HepG2 (cell line): ENCODE data around the gene BRS3. TPM values are rescaled to one million over a fixed set of nuclear protein-coding genes. Genes with fewer than 3 reads are reported as not detected.

Source experiments
- ATAC-seq: fragments of 200-7000 bp; cut with Tn5 transposase; 3 replicates; pipeline ENCODE4 v1.9.1; 2020; ENCODE audit warnings: mild to moderate bottlenecking, moderate library complexity
- BruUV-seq: library from RNA; stranded (reverse); fragments of 400-500 nt; replicated peaks from 2 replicates; lab custom pipeline; 2021; lab: Mats Ljungman, UMichigan
- CTCF ChIA-PET: fragments of 300-600 bp; formaldehyde crosslinking; extraction: SDS; loops from one replicate; lab custom pipeline; 2021; ENCODE audit warnings: low total read pairs, inconsistent platforms, low intra/inter-chr PET ratio; lab: Yijun Ruan, JAX
- POLR2A ChIA-PET: fragments of 350-600 bp; sonication (Branson Sonifier 250); formaldehyde crosslinking; loops from one replicate; lab custom pipeline; 2020; ENCODE audit warnings: antibody characterized with exemption, inconsistent platforms; lab: Yijun Ruan, JAX
- DNase-seq: peaks from one replicate; pipeline ENCODE4 v3.0.0-alpha.2; 2015; ENCODE audit warnings: low spot score
- FAIRE-seq: peaks from 3 replicates; lab custom pipeline; 2011; peaks lifted over from hg19 to GRCh38; lab: Jason Lieb, UNC
- H2AFZ ChIP-seq: one replicate; pipeline ENCODE4 v1.6.1; 2011; ENCODE audit warnings: low read length, inconsistent platforms
- H3K27ac ChIP-seq: fragments of 300-600 bp; 3 replicates; pipeline ENCODE4 v1.8.0; 2011; ENCODE audit warnings: mixed run types, mild to moderate bottlenecking, mixed read lengths, low read length, inconsistent platforms; ENCODE audit not compliant: insufficient read depth; ENCODE audit errors: extremely low read length
- H3K27me3 ChIP-seq, 2 experiments: fragments of 200-600 bp in 1 of 2; 2 replicates in 1 of 2; 3 replicates in 1 of 2; pipeline versions ENCODE4 v1.6.0 to v1.8.0; 2011; ENCODE audit warnings: low read length in 2 of 2, mild to moderate bottlenecking in 2 of 2, moderate library complexity in 2 of 2, inconsistent platforms in 1 of 2; ENCODE audit not compliant: insufficient read depth in 2 of 2, control insufficient read depth in 1 of 2
- H3K36me3 ChIP-seq, 2 experiments: fragments of 200-600 bp in 1 of 2; replicated peaks in 1 of 2; 2 replicates in 1 of 2; 3 replicates in 1 of 2; pipeline versions ENCODE4 v1.5.1 to v1.8.0; 2011; ENCODE audit warnings: low read length in 2 of 2, inconsistent platforms in 1 of 2; ENCODE audit not compliant: insufficient read depth in 2 of 2, control insufficient read depth in 1 of 2
- H3K4me1 ChIP-seq: 2 replicates; pipeline ENCODE4 v1.5.1; 2012; ENCODE audit warnings: low read length, inconsistent platforms; ENCODE audit not compliant: insufficient read depth
- H3K4me2 ChIP-seq: 2 replicates; pipeline ENCODE4 v1.6.0; 2011; ENCODE audit warnings: low read depth, low read length, inconsistent platforms
- H3K4me3 ChIP-seq, 3 experiments: fragments of 200-600 bp in 1 of 3; sonication (generic), shearing (Covaris generic) in 1 of 3; replicated peaks in 1 of 3; 2 replicates each; pipeline ENCODE4 v1.5.1; 2011 to 2016; ENCODE audit warnings: low read length in 3 of 3, inconsistent platforms in 2 of 3, low read depth in 2 of 3, mild to moderate bottlenecking in 2 of 3, control low read depth in 1 of 3, mixed read lengths in 1 of 3; ENCODE audit not compliant: insufficient read depth in 1 of 3
- H3K79me2 ChIP-seq: one replicate; pipeline ENCODE4 v1.6.1; 2011; ENCODE audit warnings: low read length, inconsistent platforms; ENCODE audit not compliant: insufficient read depth
- H3K9ac ChIP-seq: 2 replicates; pipeline ENCODE4 v1.6.0; 2011; ENCODE audit warnings: mild to moderate bottlenecking, low read depth, low read length, inconsistent platforms; ENCODE audit not compliant: insufficient read depth
- H3K9me3 ChIP-seq: 2 replicates; pipeline ENCODE4 v1.5.1; 2012; ENCODE audit warnings: mild to moderate bottlenecking, low read length
- H4K20me1 ChIP-seq: 2 replicates; pipeline ENCODE4 v1.6.0; 2011; ENCODE audit warnings: inconsistent platforms, mild to moderate bottlenecking, low read length, moderate library complexity; ENCODE audit not compliant: insufficient read depth
- GABPA ChIP-seq, 2 experiments: IDR thresholded peaks; 2 replicates each; pipeline ENCODE4 v1.6.1; 2011 to 2016; ENCODE audit warnings: low read depth in 2 of 2, low read length in 1 of 2, missing biosample characterization in 1 of 2, missing genetic modification characterization in 1 of 2
- GFI1 ChIP-seq: sonication (generic); formaldehyde crosslinking; IDR thresholded peaks from 2 replicates; pipeline ENCODE4 v1.5.0; 2020; ENCODE audit warnings: missing genetic modification reagents, mild to moderate bottlenecking, borderline replicate concordance
- HES4 ChIP-seq: sonication (generic); formaldehyde crosslinking; IDR thresholded peaks from 2 replicates; pipeline ENCODE4 v1.9.0; 2021; ENCODE audit warnings: mild to moderate bottlenecking, missing genetic modification reagents, borderline replicate concordance
- LCORL ChIP-seq, 2 experiments: fragments of 450-650 bp in 1 of 2; sonication (generic) in 1 of 2; formaldehyde crosslinking in 1 of 2; IDR thresholded peaks; 2 replicates each; pipeline versions ENCODE4 v1.5.0 to v1.6.1; 2017 to 2020; ENCODE audit warnings: antibody characterized with exemption in 1 of 2, missing genetic modification reagents in 1 of 2
- MIXL1 ChIP-seq: IDR thresholded peaks from 2 replicates; pipeline ENCODE4 v1.6.1; 2016
- PCBP1 ChIP-seq: fragments of 200-400 bp; formaldehyde crosslinking; IDR thresholded peaks from 2 replicates; pipeline ENCODE4 v1.6.1; 2017; ENCODE audit warnings: mild to moderate bottlenecking, low read depth, low read length, borderline replicate concordance
- SP140L ChIP-seq: sonication (generic); formaldehyde crosslinking; IDR thresholded peaks from 2 replicates; pipeline ENCODE4 v1.4.0; 2020; ENCODE audit warnings: missing genetic modification reagents, borderline replicate concordance
- TMF1 ChIP-seq: sonication (generic); formaldehyde crosslinking; IDR thresholded peaks from 2 replicates; pipeline ENCODE4 v1.8.1; 2022; ENCODE audit warnings: low read depth, missing genetic modification reagents
- ZFP36L1 ChIP-seq: sonication (generic); formaldehyde crosslinking; IDR thresholded peaks from 2 replicates; pipeline ENCODE4 v1.8.0; 2022; ENCODE audit warnings: mild to moderate bottlenecking, missing genetic modification reagents, moderate library complexity
- ZNF644 ChIP-seq: IDR thresholded peaks from 2 replicates; pipeline ENCODE4 v1.6.1; 2016; ENCODE audit warnings: low read depth
- ZNF724P ChIP-seq: sonication (generic); formaldehyde crosslinking; IDR thresholded peaks from 2 replicates; pipeline ENCODE4 v1.8.0; 2022; ENCODE audit warnings: missing genetic modification reagents, borderline replicate concordance
- ZNF746 ChIP-seq: sonication (generic); formaldehyde crosslinking; IDR thresholded peaks from 2 replicates; pipeline ENCODE4 v1.8.0; 2022; ENCODE audit warnings: mild to moderate bottlenecking, missing genetic modification reagents
- WGBS: methylation state at CpG from one replicate; pipeline ENCODE4 v1.1.6; 2017; ENCODE audit warnings: low lambda C conversion rate; 5-methylcytosine and 5-hydroxymethylcytosine counted together
- in situ Hi-C: cut with HindIII; loops from 2 replicates; pipeline ENCODE4 v1.10.0; 2017; ENCODE audit warnings: low pct_unique_long_range_greater_than_20kb; ENCODE audit not compliant: extremely low pct_ligation_motif_present
- intact Hi-C: fragments of 100-400 bp; cut with micrococcal nuclease; formaldehyde crosslinking; loops from one replicate; pipeline ENCODE4 v1.10.0; 2022; ENCODE audit not compliant: unreplicated experiment
- polyA plus RNA-seq, 8 experiments: library from polyadenylated mRNA; depleted of rRNA in 3 of 8; stranded (reverse) in 7 of 8; unstranded in 1 of 8; fragments of >200 nt; fragmentation: Illumina TruSeq in 4 of 8; extraction: Trizol in 4 of 8; gene quantifications; 2 replicates each; pipeline versions ENCODE4 v1.2.1 to v1.2.3, GENCODE V29; 2011 to 2016; ENCODE audit warnings: low read depth in 4 of 8, missing spikeins in 1 of 8, mixed read lengths in 1 of 8; ENCODE audit not compliant: insufficient read depth in 1 of 8
- total RNA-seq, 5 experiments: library from RNA; depleted of rRNA; stranded (reverse); fragments of >200 nt; fragmentation: Illumina TruSeq; extraction: Trizol; gene quantifications; 2 replicates each; pipeline ENCODE4 v1.2.3, GENCODE V29; 2016; ENCODE audit warnings: low read depth in 1 of 5
- TF ChIP-seq, protein P1 (sequence below): IDR thresholded peaks from 2 replicates; pipeline ENCODE4 v1.6.1; 2018; ENCODE audit warnings: missing genetic modification reagents
- TF ChIP-seq, protein P2 (sequence below): sonication (generic); formaldehyde crosslinking; IDR thresholded peaks from 2 replicates; pipeline ENCODE4 v1.4.0; 2020; ENCODE audit warnings: low read depth, mild to moderate bottlenecking, missing genetic modification reagents
- TF ChIP-seq, protein P3 (sequence below): sonication (generic); formaldehyde crosslinking; IDR thresholded peaks from 2 replicates; pipeline ENCODE4 v1.4.0; 2020; ENCODE audit warnings: missing genetic modification reagents, borderline replicate concordance
- TF ChIP-seq, protein P4 (sequence below): sonication (generic); formaldehyde crosslinking; IDR thresholded peaks from 2 replicates; pipeline ENCODE4 v1.4.0; 2020; ENCODE audit warnings: missing genetic modification reagents

The BRS3 gene
- total and polyA plus RNA-seq, 2 of the 13 experiments (the other 11 are each of a cell fraction or from before 2014, with no cell fraction given): not detected

DNA sequence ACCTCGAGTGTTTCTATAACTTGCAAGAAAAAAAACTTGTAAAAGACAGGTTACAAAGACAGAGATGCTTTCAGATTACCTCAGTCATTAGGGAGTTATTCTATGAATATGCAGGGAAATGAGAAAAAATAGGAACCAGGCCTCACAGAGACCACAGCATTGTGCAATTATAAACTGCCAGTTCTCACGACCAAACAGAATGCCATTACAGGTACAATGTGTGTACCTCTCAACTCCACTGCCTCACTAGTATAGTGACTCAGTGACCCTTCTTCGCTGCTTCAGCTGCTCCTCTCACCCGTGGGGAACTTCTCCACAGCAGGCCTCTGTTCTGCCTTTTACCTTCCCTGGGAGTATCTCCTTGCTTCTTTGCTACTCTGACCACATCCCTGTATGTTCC lies 7.3 kb downstream of the BRS3 start:
- Histone ChIP-seq H3K27ac (no peak overlapping the region), H3K79me2 (peaks cover 10% of the 10 kb centered on the region), H3K9ac (no peak overlapping the region), H2AFZ (no peak overlapping the region), H3K36me3 (no peaks in the 10 kb centered on the region), H3K4me2 (no peak overlapping the region), H3K27me3 (no peaks in the 10 kb centered on the region; a peak in 1 of 5 replicates), H3K4me3 (no peak overlapping the region), H3K9me3 (no peaks in the 10 kb centered on the region), H3K4me1 (peaks cover 11% of the 10 kb centered on the region), H4K20me1 (no peaks in the 10 kb centered on the region)
- ChIA-PET POLR2A (no interaction called here), CTCF (no interaction called here)
- no peak for FAIRE-seq
- ATAC-seq: no peak
- in situ Hi-C loops (no loop called here), intact Hi-C loops (no loop called here)
- no TSS peak for BruUV-seq
- 44% methylated on average over 4 of the region's 4 CpGs for WGBS
- DNase-seq: no peak
- TF ChIP-seq ZNF644 (CRISPR knock-in tag) (no peak), ZNF746 (CRISPR knock-in tag) (no peak), PCBP1 (no peak), GFI1 (no peak), LCORL (IDR thresholded peaks at IDR 0.05) (no peak), LCORL (CRISPR knock-in tag; IDR thresholded peaks at IDR 0.05) (no peak), TMF1 (CRISPR knock-in tag) (no peak), SP140L (CRISPR knock-in tag) (no peak), ZNF724P (CRISPR knock-in tag) (no peak), MIXL1 (CRISPR knock-in tag) (no peak), GABPA (IDR thresholded peaks at IDR 0.05; ENCODE audit: low read depth, low read length) (no peak), GABPA (CRISPR knock-in tag; IDR thresholded peaks at IDR 0.05; ENCODE audit: low read depth) (no peak), HES4 (no peak), ZFP36L1 (CRISPR knock-in tag) (no peak)
- TF ChIP-seq, protein P1, sequence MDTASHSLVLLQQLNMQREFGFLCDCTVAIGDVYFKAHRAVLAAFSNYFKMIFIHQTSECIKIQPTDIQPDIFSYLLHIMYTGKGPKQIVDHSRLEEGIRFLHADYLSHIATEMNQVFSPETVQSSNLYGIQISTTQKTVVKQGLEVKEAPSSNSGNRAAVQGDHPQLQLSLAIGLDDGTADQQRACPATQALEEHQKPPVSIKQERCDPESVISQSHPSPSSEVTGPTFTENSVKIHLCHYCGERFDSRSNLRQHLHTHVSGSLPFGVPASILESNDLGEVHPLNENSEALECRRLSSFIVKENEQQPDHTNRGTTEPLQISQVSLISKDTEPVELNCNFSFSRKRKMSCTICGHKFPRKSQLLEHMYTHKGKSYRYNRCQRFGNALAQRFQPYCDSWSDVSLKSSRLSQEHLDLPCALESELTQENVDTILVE (CRISPR knock-in tag): no peak
- TF ChIP-seq, protein P2, sequence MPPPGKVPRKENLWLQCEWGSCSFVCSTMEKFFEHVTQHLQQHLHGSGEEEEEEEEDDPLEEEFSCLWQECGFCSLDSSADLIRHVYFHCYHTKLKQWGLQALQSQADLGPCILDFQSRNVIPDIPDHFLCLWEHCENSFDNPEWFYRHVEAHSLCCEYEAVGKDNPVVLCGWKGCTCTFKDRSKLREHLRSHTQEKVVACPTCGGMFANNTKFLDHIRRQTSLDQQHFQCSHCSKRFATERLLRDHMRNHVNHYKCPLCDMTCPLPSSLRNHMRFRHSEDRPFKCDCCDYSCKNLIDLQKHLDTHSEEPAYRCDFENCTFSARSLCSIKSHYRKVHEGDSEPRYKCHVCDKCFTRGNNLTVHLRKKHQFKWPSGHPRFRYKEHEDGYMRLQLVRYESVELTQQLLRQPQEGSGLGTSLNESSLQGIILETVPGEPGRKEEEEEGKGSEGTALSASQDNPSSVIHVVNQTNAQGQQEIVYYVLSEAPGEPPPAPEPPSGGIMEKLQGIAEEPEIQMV (CRISPR knock-in tag): no peak
- TF ChIP-seq, protein P3, sequence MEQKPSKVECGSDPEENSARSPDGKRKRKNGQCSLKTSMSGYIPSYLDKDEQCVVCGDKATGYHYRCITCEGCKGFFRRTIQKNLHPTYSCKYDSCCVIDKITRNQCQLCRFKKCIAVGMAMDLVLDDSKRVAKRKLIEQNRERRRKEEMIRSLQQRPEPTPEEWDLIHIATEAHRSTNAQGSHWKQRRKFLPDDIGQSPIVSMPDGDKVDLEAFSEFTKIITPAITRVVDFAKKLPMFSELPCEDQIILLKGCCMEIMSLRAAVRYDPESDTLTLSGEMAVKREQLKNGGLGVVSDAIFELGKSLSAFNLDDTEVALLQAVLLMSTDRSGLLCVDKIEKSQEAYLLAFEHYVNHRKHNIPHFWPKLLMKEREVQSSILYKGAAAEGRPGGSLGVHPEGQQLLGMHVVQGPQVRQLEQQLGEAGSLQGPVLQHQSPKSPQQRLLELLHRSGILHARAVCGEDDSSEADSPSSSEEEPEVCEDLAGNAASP (CRISPR knock-in tag): no peak
- TF ChIP-seq, protein P4, sequence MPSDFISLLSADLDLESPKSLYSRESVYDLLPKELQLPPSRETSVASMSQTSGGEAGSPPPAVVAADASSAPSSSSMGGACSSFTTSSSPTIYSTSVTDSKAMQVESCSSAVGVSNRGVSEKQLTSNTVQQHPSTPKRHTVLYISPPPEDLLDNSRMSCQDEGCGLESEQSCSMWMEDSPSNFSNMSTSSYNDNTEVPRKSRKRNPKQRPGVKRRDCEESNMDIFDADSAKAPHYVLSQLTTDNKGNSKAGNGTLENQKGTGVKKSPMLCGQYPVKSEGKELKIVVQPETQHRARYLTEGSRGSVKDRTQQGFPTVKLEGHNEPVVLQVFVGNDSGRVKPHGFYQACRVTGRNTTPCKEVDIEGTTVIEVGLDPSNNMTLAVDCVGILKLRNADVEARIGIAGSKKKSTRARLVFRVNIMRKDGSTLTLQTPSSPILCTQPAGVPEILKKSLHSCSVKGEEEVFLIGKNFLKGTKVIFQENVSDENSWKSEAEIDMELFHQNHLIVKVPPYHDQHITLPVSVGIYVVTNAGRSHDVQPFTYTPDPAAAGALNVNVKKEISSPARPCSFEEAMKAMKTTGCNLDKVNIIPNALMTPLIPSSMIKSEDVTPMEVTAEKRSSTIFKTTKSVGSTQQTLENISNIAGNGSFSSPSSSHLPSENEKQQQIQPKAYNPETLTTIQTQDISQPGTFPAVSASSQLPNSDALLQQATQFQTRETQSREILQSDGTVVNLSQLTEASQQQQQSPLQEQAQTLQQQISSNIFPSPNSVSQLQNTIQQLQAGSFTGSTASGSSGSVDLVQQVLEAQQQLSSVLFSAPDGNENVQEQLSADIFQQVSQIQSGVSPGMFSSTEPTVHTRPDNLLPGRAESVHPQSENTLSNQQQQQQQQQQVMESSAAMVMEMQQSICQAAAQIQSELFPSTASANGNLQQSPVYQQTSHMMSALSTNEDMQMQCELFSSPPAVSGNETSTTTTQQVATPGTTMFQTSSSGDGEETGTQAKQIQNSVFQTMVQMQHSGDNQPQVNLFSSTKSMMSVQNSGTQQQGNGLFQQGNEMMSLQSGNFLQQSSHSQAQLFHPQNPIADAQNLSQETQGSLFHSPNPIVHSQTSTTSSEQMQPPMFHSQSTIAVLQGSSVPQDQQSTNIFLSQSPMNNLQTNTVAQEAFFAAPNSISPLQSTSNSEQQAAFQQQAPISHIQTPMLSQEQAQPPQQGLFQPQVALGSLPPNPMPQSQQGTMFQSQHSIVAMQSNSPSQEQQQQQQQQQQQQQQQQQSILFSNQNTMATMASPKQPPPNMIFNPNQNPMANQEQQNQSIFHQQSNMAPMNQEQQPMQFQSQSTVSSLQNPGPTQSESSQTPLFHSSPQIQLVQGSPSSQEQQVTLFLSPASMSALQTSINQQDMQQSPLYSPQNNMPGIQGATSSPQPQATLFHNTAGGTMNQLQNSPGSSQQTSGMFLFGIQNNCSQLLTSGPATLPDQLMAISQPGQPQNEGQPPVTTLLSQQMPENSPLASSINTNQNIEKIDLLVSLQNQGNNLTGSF (CRISPR knock-in tag): no peak
